ENCODE results near the gene GAS7.

The GAS7 gene

GRCh38 chr17:10045871-10046658 is 152.3 kb downstream of the GAS7 start:
- Mint-ChIP-seq H3K4me1 (ENCODE audit: low read depth in 2 of 2) (peaks cover 43 to 54% of the 10 kb centered on the region in 2 donors), H3K27me3 (no peaks in the 10 kb centered on the region)

GRCh38 chr17:10042589-10043244 is 155.7 kb downstream of the GAS7 start:
- no peak for ATAC-seq (replicated peaks)
- Mint-ChIP-seq H3K9me3 (no peaks in the 10 kb centered on the region), H3K27ac (peak overlapping the region; percentile 49 to 50), H3K4me1 (ENCODE audit: low read depth in 2 of 2) (peaks cover 39 to 49% of the 10 kb centered on the region in 2 donors), H3K36me3 (ENCODE audit: insufficient read depth) (peaks cover 7% of the 10 kb centered on the region), H3K4me3 (peak overlapping the region in 1 of 2 donors; percentile 0), H3K27me3 (no peaks in the 10 kb centered on the region)
- DNase-seq = no peak

More at GRCh38 chr17:10045871-10046658, 152.3 kb downstream of the GAS7 start:
- Mint-ChIP-seq H3K27ac (peak overlapping the region; percentile 50 to 94), H3K9me3 (no peaks in the 10 kb centered on the region), H3K4me3 (peak overlapping the region; percentile 76), H3K36me3 (ENCODE audit: insufficient read depth) (peaks cover 7% of the 10 kb centered on the region)
- peak; percentile 13 for ATAC-seq (replicated peaks)
- no peak for DNase-seq

GRCh38 chr17:10041916-10042588 is 156.4 kb downstream of the GAS7 start:
- Mint-ChIP-seq H3K36me3 (ENCODE audit: insufficient read depth) (peaks cover 6% of the 10 kb centered on the region), H3K9me3 (no peaks in the 10 kb centered on the region), H3K27me3 (no peaks in the 10 kb centered on the region), H3K4me3 (peak overlapping the region in 1 of 2 donors; percentile 0), H3K4me1 (ENCODE audit: low read depth in 2 of 2) (peaks cover 34 to 42% of the 10 kb centered on the region in 2 donors), H3K27ac (peak overlapping the region; percentile 49 to 50)
- no peak for DNase-seq
- peak; percentile 14 for ATAC-seq (replicated peaks)

GRCh38 chr17:10041287-10041612 is 157.2 kb downstream of the GAS7 start:
- no peak overlapping the region for H3K4me3 Mint-ChIP-seq
- no peak for DNase-seq
- peaks cover 30 to 34% of the 10 kb centered on the region in 2 donors for H3K4me1 Mint-ChIP-seq (ENCODE audit: low read depth in 2 of 2)
- H3K27ac Mint-ChIP-seq = no peak overlapping the region
- ATAC-seq (replicated peaks) = no peak
- H3K9me3 Mint-ChIP-seq = no peaks in the 10 kb centered on the region
- no peaks in the 10 kb centered on the region for H3K27me3 Mint-ChIP-seq
- H3K36me3 Mint-ChIP-seq (ENCODE audit: insufficient read depth) = no peaks in the 10 kb centered on the region

GRCh38 chr17:10036511-10037061 is 161.8 kb downstream of the GAS7 start:
- DNase-seq (no peak), ATAC-seq (replicated peaks) (no peak)
- peaks cover 13 to 15% of the 10 kb centered on the region in 2 donors for H3K4me1 Mint-ChIP-seq (ENCODE audit: low read depth in 2 of 2)
- no peaks in the 10 kb centered on the region for H3K9me3 Mint-ChIP-seq
- H3K27ac Mint-ChIP-seq = peak overlapping the region in 1 of 2 donors; percentile 55
- H3K36me3 Mint-ChIP-seq (ENCODE audit: insufficient read depth) = no peaks in the 10 kb centered on the region
- H3K27me3 Mint-ChIP-seq = no peaks in the 10 kb centered on the region
- H3K4me3 Mint-ChIP-seq = no peak overlapping the region

GRCh38 chr17:10035885-10036284 is 162.5 kb downstream of the GAS7 start:
- H3K4me1 Mint-ChIP-seq (ENCODE audit: low read depth in 2 of 2) = peaks cover 13 to 15% of the 10 kb centered on the region in 2 donors
- ATAC-seq (replicated peaks) (no peak), DNase-seq (no peak)
- H3K27me3 Mint-ChIP-seq = no peaks in the 10 kb centered on the region
- H3K27ac Mint-ChIP-seq = no peak overlapping the region
- H3K9me3 Mint-ChIP-seq = no peaks in the 10 kb centered on the region
- no peak overlapping the region for H3K4me3 Mint-ChIP-seq
- H3K36me3 Mint-ChIP-seq (ENCODE audit: insufficient read depth) = peaks cover 2% of the 10 kb centered on the region

- Mint-ChIP-seq H3K36me3 (ENCODE audit: insufficient read depth) (peaks cover 6% of the 10 kb centered on the region), H3K9me3 (no peaks in the 10 kb centered on the region), H3K27me3 (no peaks in the 10 kb centered on the region), H3K4me3 (no peak overlapping the region), H3K27ac (no peak overlapping the region), H3K4me1 (ENCODE audit: low read depth in 2 of 2) (peaks cover 5 to 6% of the 10 kb centered on the region in 2 donors)
- ATAC-seq (replicated peaks) (no peak), DNase-seq (no peak)
Observed at GRCh38 chr17:10034719-10035475, 163.5 kb downstream of the GAS7 start.

- peaks cover 6% of the 10 kb centered on the region for H3K36me3 Mint-ChIP-seq (ENCODE audit: insufficient read depth)
- peaks cover 4 to 5% of the 10 kb centered on the region in 2 donors for H3K4me1 Mint-ChIP-seq (ENCODE audit: low read depth in 2 of 2)
- H3K27me3 Mint-ChIP-seq = no peaks in the 10 kb centered on the region
- no peak overlapping the region for H3K27ac Mint-ChIP-seq
- no peaks in the 10 kb centered on the region for H3K9me3 Mint-ChIP-seq
- H3K4me3 Mint-ChIP-seq = no peak overlapping the region
- ATAC-seq (replicated peaks) (no peak), DNase-seq (no peak)
Observed at GRCh38 chr17:10033959-10034358, 164.4 kb downstream of the GAS7 start.

GRCh38 chr17:10033449-10033848 is 165.0 kb downstream of the GAS7 start:
- Mint-ChIP-seq H3K4me1 (ENCODE audit: low read depth in 2 of 2) (peaks cover 4 to 5% of the 10 kb centered on the region in 2 donors), H3K36me3 (ENCODE audit: insufficient read depth) (peaks cover 6% of the 10 kb centered on the region), H3K27me3 (no peaks in the 10 kb centered on the region), H3K27ac (no peak overlapping the region), H3K4me3 (no peak overlapping the region), H3K9me3 (no peaks in the 10 kb centered on the region)
- ATAC-seq (replicated peaks) = no peak
- no peak for DNase-seq

GRCh38 chr17:10032118-10032852 is 166.1 kb downstream of the GAS7 start:
- DNase-seq (no peak), ATAC-seq (replicated peaks) (no peak)
- Mint-ChIP-seq H3K27ac (no peak overlapping the region), H3K9me3 (no peaks in the 10 kb centered on the region), H3K4me1 (ENCODE audit: low read depth in 2 of 2) (peaks cover 4 to 6% of the 10 kb centered on the region in 2 donors), H3K27me3 (no peaks in the 10 kb centered on the region), H3K4me3 (no peak overlapping the region), H3K36me3 (ENCODE audit: insufficient read depth) (peaks cover 8% of the 10 kb centered on the region)

GRCh38 chr17:10031606-10032005 is 166.8 kb downstream of the GAS7 start:
- Mint-ChIP-seq H3K27ac (no peak overlapping the region), H3K9me3 (no peaks in the 10 kb centered on the region), H3K4me3 (no peak overlapping the region), H3K27me3 (no peaks in the 10 kb centered on the region), H3K4me1 (ENCODE audit: low read depth in 2 of 2) (peaks cover 3 to 4% of the 10 kb centered on the region in 2 donors), H3K36me3 (ENCODE audit: insufficient read depth) (peaks cover 8% of the 10 kb centered on the region)
- ATAC-seq (replicated peaks) (no peak), DNase-seq (no peak)

- Mint-ChIP-seq H3K27ac (no peak overlapping the region), H3K36me3 (ENCODE audit: insufficient read depth) (peaks cover 8% of the 10 kb centered on the region), H3K4me3 (no peak overlapping the region), H3K4me1 (ENCODE audit: low read depth in 2 of 2) (peaks cover 4% of the 10 kb centered on the region in 2 donors), H3K27me3 (no peaks in the 10 kb centered on the region), H3K9me3 (no peaks in the 10 kb centered on the region)
- ATAC-seq (replicated peaks) (no peak), DNase-seq (no peak)
Observed at GRCh38 chr17:10031127-10031526, 167.3 kb downstream of the GAS7 start.
